Stimulated activated CD4-positive, alpha-beta T cell treated with anti-CD3 and anti-CD28 coated beads, Interleukin-1b, Interleukin-23, amount 100 ng/mL, for 48 hours (primary cell): ENCODE results near the gene APOBEC4.
"Not testable (repeated sequence)": the region's sequence is repeated elsewhere in the genome, so short reads cannot be mapped to it uniquely, and the experiment has no call there.

Experiments used
- DNase-seq: peaks from one replicate; pipeline ENCODE4 v3.0.0-alpha.2; 2020

Gene APOBEC4

DNA sequence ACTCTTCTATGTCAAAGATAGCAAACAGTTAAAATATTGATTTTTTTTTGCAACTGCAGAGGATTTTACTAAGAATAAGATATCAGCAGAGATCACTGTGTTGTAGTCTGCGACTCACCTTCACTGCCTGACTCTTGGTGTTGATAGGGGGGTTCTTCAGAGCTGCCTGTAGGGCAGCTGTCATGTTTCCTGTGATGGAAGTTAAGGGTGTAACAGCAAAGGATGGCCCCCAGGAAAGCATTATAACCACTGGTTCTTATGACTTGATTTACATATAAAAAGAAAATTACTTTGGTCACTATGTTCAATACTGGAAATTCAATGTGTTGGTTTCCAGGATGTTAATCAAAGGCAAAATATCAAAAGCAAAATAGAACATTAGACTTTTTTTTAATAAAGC, 20.2 kb downstream of the APOBEC4 start:
- DNase-seq = peak; percentile 13

DNA sequence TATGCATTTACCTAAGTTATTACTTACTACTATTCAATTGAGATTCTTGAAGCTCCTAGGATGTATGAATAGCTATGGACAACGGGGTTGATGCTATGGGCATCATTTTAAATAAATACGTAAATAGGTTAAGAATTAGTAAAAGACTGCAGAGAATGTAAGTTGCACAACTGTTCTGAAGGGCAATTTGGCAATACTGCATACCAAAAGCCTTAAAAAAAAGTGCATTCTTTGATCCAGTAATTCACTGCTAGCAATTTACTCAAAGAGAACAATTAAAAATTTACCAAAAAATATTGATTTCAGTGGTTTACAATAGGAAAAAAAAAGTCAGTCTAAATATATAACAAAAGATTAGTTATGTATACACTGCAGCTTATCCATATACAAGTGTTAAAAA, 21.0 kb downstream of the APOBEC4 start:
- DNase-seq = no peak

DNA sequence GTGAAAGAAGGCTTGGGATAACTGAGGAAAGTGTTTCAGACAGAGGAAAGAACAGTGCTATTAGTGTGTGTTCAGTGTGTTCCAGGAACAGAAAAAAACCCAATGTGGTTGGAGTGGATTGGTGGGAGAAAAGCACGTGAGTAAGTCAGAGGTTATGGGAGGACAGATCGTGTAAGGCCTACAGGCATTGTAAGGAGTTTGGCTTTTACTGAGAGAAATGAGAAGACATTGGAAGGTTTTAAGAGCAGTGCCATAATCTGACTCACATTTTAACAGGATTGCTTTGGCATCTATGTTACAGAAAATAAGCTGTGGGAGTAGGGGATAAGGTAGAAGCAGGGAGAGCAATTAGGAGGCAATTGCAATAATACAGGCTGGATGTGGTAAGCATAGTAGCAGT, 22.4 kb downstream of the APOBEC4 start:
- no peak for DNase-seq

- no peak for DNase-seq
Measured at GRCh38 chr1:183628537-183628936, 24.6 kb downstream of the APOBEC4 start.

DNA sequence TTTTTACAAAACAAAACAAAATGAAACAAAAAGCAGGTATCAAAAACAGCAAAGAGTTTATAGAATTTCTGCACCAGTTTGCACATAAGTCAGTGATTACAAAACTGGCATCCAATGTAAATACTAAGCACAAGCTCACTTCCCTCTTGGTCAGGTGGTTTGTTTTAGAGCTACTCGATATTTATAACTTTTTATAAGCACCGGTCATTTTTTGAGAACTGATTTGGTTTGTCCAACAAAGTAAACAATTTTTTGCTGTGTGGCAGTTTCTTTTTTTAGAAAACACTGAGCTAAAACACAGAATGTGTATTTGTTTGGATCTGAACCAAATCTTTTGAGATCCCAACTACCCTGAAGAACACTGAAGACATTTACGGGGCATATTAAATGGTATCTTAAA, 26.9 kb downstream of the APOBEC4 start:
- DNase-seq = not testable (repeated sequence)

DNA sequence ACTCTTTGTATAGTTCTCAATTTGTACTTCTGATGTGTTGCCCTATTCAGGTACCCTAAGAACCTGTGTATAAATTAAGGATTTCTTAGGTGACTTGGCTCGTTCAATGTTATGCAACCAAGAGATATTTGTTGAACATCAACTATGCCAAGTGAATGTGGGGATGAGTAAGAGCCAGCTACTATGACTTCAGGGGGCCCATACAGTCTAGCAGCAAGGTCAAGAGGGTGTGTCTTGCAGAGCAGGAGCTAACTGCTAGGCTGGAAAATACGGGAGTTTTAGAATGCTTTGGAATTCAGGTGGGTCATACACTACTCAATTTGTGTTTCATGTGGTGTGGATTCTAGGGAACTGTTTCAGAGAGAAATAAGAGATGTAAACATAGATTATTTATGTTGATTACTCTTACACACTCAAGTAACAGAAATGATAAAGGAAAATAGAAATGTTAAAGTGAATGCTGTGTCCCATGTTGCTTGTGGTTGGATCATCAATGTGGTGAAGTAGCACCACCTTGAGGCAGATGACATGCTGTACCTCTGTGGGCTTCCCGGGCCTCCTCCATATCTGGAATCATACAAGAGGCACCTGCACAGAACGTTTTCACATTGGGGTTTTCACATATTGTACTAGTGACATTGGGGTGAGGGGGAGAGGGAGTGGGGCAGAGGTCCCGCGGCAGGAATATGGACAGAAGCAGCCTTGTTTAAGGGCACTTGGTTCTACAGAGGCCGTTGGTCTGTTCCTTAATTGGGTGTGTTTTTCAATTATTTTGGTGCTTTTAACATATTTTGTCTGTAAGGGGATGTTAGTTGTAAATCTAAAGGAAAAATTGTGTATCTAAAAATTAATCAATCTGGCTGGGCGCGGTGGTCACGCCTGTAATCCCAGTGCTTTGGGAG, 30.0 kb downstream of the APOBEC4 start:
- DNase-seq = peak; percentile 37

DNA sequence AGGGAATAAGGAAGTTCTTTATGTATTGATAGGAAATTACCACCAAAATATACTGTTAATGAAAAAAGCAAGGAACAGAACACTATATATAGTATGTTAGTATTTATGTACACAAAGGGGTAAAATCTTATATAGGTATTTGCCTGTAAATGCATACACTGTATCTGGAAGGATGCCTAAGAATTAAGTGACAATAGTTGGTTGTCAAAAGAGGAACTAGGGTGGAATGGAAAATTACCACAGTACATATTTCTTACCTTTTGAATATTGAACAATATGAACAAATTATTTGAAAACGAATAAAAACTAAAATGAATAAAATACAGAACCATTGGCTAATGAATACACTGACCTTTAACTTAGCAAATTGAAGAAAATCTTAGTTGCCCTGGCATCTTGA, 31.1 kb downstream of the APOBEC4 start:
- no peak for DNase-seq

DNA sequence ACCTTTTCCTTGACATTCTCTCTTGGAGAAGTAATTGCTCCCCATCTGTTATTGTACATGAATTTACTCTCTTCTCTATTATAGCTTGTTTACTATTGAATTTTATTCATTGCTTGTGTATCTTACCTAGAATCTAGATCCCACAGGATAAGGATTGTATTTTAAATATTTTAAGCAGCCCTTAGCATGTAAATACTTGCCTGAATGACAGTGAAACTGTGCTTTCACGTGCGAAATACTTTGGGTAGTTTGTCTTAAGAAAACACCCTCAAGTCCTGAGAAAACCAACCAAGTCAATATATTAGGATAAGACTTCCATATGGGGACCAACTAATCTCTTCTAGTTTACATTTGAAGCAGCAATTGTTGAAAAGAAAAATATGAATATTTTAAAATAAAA, 32.8 kb downstream of the APOBEC4 start:
- DNase-seq = no peak

- DNase-seq = no peak
Measured at GRCh38 chr1:183619781-183620180, 33.3 kb downstream of the APOBEC4 start.

GRCh38 chr1:183618202-183618601, 34.9 kb downstream of the APOBEC4 start:
- not testable (repeated sequence) for DNase-seq

DNA sequence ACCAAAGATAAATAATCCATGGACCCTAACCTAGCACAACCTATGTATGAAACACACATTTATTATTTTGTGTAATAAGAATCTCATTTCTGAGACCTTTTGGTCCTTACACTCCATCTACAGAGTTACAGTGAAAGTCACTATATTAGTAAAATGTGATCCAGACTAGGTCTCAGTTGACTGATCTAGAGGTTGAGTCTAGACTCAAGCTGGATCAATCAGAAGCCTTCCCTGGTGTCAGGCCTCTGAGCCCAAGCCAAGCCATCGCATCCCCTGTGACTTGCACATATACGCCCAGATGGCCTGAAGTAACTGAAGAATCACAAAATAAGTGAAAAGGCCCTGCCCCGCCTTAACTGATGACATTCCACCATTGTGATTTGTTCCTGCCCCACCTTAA, 40.1 kb downstream of the APOBEC4 start:
- not testable (repeated sequence) for DNase-seq

- DNase-seq = no peak
Measured at GRCh38 chr1:183612407-183612806, 40.7 kb downstream of the APOBEC4 start.

DNA sequence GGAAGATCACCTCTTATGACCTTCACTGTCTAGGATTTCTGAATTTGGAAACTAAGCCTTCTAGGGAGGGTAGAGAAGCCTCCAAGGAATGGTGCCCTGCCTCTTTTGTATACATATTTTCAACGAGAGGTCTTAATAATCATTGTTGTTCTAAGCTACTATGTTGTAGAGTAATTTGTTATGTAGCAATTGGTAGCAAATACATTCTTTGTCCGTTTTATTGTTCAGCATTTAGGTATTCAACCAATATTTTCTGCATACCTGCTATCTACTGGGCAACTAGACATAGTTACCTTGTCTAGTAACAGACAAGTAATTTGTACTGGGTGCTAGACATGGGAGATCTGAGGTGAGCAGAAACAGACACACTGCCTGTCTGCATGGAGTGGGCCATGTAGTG, 42.1 kb downstream of the APOBEC4 start:
- no peak for DNase-seq

- DNase-seq = no peak
Measured at GRCh38 chr1:183609759-183610452, 43.2 kb downstream of the APOBEC4 start.

- peak; percentile 26 for DNase-seq
Measured at GRCh38 chr1:183609313-183609712, 43.8 kb downstream of the APOBEC4 start.

GRCh38 chr1:183607322-183607980, 45.7 kb downstream of the APOBEC4 start:
- DNase-seq = no peak

DNA sequence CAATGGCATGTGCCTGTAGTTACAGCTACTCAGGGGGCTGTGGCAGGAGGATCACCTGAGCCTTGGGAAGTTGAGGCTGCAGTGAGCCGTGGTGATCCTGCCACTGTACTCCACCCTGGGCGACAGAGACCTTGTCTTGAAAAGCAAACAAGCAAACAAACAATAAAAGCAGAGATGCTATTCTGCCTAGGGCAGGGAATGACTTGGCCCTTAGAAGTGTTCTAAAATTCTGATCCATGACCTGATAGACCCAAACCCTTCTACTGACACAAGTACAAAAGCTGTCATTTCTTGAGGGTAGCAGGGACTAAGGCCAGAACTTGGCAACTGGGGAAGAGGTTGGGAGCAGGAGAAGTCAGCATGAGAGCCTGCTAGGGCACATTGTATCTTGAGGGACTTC, 47.2 kb downstream of the APOBEC4 start:
- no peak for DNase-seq

- no peak for DNase-seq
Measured at GRCh38 chr1:183604815-183605214, 48.3 kb downstream of the APOBEC4 start.

DNA sequence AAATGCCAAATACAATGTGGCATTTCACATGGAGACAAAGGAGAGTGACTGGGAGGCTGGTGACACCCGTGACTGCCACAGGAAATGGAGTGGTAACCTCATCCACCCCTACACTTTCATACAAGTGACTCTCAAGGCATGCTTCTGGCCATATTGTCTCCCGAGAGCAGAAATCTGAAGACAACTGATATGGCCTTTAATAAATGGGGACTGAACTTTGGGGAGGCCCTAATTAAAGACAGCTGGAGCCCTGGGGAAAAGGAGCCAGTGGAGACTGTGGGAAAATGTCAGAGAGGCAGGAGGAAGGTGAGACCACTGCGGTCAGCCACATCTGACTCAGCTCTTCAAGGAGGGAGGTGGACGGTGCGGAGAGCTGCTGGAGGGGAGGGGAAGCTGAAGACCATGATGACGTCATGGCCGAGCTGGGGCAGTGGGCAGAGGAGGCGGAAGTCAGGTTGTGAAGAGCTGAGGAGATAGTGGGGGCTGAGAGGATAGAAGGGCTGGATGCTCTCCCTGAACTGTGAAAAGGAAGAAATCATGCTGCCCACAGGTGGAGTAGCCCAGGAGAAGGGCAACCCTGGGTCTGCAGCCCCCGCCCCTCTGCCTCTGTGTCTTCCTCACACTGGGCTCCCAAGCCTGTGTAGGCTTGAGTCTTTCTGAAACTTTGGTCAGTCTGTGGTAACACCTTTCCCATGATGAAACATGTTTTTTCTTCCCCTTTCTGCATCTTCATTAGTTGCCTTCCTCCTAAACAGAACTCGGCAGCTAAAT, 48.9 kb downstream of the APOBEC4 start:
- DNase-seq = no peak

DNA sequence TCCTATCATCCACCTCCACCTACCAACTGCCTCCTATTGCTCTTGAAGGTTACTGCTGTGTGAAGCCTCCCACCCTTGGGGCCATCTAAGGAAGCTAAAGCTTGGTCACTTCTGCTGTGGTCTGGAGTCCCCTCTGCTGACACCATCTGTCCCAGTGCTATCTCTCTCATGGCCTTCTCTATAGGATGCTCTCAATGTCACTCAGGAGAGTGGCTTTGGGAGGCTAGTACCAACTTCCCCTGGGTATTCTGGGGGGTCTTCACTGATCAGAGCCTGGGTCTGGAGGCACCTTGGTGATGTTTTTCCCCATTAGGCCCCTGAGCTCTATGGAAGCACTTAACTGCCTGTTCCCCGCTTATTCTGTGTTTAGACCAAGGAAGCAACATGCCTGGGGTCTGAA, 50.6 kb downstream of the APOBEC4 start:
- no peak for DNase-seq

DNA sequence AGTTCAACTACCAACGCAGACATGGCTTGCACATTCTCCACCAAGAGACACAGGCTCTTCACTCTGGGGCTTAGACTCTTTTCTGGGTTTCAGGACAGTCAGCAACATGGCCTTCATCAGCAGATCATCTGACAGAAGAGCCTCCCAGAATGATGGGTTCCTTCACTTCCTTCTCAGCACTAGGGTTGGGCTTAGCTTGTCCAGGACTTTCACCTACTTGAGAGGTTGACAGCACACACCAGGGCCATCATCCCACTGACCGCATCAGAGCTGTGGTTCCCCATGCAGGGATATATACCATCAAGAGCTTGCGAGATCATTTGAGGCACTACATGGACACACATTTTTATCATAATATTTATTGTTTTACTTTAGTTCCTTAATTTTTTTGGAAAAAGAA, 52.5 kb downstream of the APOBEC4 start:
- no peak for DNase-seq

DNA sequence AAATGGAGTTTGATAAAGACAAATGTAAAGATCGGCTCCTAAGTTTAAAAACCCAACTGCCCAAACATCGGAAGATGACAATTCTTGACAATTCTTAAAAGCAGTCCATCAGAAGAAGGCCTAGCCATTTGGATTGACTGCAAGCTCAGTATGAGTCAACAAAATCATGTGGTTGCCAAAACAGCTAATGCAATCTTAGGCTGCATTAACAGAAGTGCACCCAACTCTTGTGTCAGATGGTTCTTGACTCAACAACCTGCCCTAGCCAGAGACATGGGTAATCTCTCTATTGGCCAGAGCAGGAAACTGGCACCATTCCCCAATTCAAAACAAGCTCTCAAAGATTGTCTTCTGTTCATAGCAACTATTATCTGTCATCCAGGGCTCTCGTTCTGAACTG, 53.0 kb downstream of the APOBEC4 start:
- no peak for DNase-seq

- no peak for DNase-seq
Measured at GRCh38 chr1:183598386-183598785, 54.7 kb downstream of the APOBEC4 start.
